ENCODE data around the gene NOS1.

NOS1 gene

DNA sequence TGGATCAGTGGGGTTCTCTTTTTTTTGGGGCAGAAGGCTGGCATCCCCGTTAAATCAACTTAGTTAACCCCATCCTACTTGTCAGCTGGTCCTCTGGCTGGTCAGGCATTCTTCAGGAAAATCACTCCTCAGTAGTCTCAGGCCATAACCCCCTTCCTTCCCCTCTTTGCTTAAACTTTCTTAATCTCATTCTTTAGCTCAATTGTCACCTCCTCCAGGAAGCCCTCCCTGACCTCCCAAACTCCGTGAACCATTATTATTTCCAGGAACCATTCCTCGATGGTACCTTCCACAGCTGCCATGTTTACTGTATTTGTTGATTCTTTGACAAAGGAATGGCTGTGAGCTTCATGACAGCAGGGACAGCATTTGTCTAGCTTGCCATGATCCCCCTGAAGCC, 98.7 kb downstream of the NOS1 start:
- no peaks in the 10 kb centered on the region for H3K9me3 ChIP-seq
- no peaks in the 10 kb centered on the region for H3K4me1 ChIP-seq
- no peaks in the 10 kb centered on the region for H3K27me3 ChIP-seq
- H3K4me3 ChIP-seq (ENCODE audit: low read depth, low read length): no peak overlapping the region
- TF ChIP-seq, protein P1, sequence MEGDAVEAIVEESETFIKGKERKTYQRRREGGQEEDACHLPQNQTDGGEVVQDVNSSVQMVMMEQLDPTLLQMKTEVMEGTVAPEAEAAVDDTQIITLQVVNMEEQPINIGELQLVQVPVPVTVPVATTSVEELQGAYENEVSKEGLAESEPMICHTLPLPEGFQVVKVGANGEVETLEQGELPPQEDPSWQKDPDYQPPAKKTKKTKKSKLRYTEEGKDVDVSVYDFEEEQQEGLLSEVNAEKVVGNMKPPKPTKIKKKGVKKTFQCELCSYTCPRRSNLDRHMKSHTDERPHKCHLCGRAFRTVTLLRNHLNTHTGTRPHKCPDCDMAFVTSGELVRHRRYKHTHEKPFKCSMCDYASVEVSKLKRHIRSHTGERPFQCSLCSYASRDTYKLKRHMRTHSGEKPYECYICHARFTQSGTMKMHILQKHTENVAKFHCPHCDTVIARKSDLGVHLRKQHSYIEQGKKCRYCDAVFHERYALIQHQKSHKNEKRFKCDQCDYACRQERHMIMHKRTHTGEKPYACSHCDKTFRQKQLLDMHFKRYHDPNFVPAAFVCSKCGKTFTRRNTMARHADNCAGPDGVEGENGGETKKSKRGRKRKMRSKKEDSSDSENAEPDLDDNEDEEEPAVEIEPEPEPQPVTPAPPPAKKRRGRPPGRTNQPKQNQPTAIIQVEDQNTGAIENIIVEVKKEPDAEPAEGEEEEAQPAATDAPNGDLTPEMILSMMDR (IDR thresholded peaks at IDR 0.05; ENCODE audit: low read depth, low read length): no peak
- H3K36me3 ChIP-seq: no peaks in the 10 kb centered on the region
- no peak for DNase-seq

- no peaks in the 10 kb centered on the region for H3K27me3 ChIP-seq
- H3K36me3 ChIP-seq: no peaks in the 10 kb centered on the region
- H3K4me3 ChIP-seq (ENCODE audit: low read depth, low read length): no peak overlapping the region
- DNase-seq: no peak
- H3K4me1 ChIP-seq: no peaks in the 10 kb centered on the region
- TF ChIP-seq, protein P1 (IDR thresholded peaks at IDR 0.05; ENCODE audit: low read depth, low read length): no peak
- no peaks in the 10 kb centered on the region for H3K9me3 ChIP-seq
Observed at GRCh38 chr12:117261247-117261646, 100.2 kb downstream of the NOS1 start.

DNA sequence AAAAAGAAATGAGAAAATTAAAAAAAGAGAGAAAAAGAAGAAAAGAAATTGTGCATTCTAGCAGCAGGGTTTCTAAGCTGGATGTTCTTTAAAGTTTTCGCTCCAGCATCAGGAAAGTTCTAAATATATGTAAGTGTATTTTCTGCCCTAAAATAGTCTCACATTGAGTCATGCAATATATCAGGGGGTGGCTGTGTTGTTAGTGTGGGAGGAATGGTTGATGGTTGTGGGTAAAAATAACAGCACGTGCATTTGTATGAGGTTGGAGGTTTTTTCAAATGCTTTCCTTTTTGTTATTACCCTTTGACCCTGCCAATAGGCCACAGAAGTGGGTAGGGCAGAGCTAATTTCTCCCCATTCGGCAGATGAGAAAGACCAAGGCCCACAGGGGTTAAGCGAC, 106.0 kb downstream of the NOS1 start:
- TF ChIP-seq, protein P1 (IDR thresholded peaks at IDR 0.05; ENCODE audit: low read depth, low read length): no peak
- peaks cover 4% of the 10 kb centered on the region; the same call in 1 of the 2 replicates for H3K27me3 ChIP-seq
- no peaks in the 10 kb centered on the region for H3K9me3 ChIP-seq
- no peaks in the 10 kb centered on the region for H3K36me3 ChIP-seq
- DNase-seq: no peak
- H3K4me3 ChIP-seq (ENCODE audit: low read depth, low read length): no peak overlapping the region
- no peaks in the 10 kb centered on the region for H3K4me1 ChIP-seq

- TF ChIP-seq, protein P1 (IDR thresholded peaks at IDR 0.05; ENCODE audit: low read depth, low read length): no peak
- no peak for DNase-seq
- H3K9me3 ChIP-seq: no peaks in the 10 kb centered on the region
- no peaks in the 10 kb centered on the region for H3K36me3 ChIP-seq
- no peak overlapping the region for H3K4me3 ChIP-seq (ENCODE audit: low read depth, low read length)
- peaks cover 15% of the 10 kb centered on the region for H3K27me3 ChIP-seq
- no peaks in the 10 kb centered on the region for H3K4me1 ChIP-seq
Observed at GRCh38 chr12:117243488-117243887, 117.9 kb downstream of the NOS1 start.

GRCh38 chr12:117241697-117242096, 119.7 kb downstream of the NOS1 start:
- Histone ChIP-seq H3K4me1 (no peaks in the 10 kb centered on the region), H3K4me3 (ENCODE audit: low read depth, low read length) (no peak overlapping the region), H3K36me3 (no peaks in the 10 kb centered on the region), H3K27me3 (peaks cover 20% of the 10 kb centered on the region), H3K9me3 (no peaks in the 10 kb centered on the region)
- TF ChIP-seq, protein P1 (IDR thresholded peaks at IDR 0.05; ENCODE audit: low read depth, low read length): no peak
- DNase-seq: no peak

GRCh38 chr12:117240081-117240755, 121.2 kb downstream of the NOS1 start:
- no peak for DNase-seq
- Histone ChIP-seq H3K9me3 (no peaks in the 10 kb centered on the region), H3K4me3 (ENCODE audit: low read depth, low read length) (no peak overlapping the region), H3K4me1 (no peaks in the 10 kb centered on the region), H3K27me3 (peaks cover 29% of the 10 kb centered on the region), H3K36me3 (no peaks in the 10 kb centered on the region)
- TF ChIP-seq, protein P1 (IDR thresholded peaks at IDR 0.05; ENCODE audit: low read depth, low read length): no peak
